ENCODE results near the gene SRP54. TPM values are rescaled to one million over a fixed set of nuclear protein-coding genes. Genes with fewer than 3 reads are reported as not detected.
"Not testable (repeated sequence)": the region's sequence is repeated elsewhere in the genome, so short reads cannot be mapped to it uniquely, and the experiment has no call there.

Gene SRP54
- total RNA-seq, result 38.3 TPM
- long read RNA-seq, transcript SRP54-201 (16 exons, 2,279 nt), result major isoform, 158 of 192 reads
- long read RNA-seq, partial matches to known transcripts, result 15 of 192 reads
- long read RNA-seq, other reads (novel, unspliced or antisense), result 17 of 192 reads

DNA sequence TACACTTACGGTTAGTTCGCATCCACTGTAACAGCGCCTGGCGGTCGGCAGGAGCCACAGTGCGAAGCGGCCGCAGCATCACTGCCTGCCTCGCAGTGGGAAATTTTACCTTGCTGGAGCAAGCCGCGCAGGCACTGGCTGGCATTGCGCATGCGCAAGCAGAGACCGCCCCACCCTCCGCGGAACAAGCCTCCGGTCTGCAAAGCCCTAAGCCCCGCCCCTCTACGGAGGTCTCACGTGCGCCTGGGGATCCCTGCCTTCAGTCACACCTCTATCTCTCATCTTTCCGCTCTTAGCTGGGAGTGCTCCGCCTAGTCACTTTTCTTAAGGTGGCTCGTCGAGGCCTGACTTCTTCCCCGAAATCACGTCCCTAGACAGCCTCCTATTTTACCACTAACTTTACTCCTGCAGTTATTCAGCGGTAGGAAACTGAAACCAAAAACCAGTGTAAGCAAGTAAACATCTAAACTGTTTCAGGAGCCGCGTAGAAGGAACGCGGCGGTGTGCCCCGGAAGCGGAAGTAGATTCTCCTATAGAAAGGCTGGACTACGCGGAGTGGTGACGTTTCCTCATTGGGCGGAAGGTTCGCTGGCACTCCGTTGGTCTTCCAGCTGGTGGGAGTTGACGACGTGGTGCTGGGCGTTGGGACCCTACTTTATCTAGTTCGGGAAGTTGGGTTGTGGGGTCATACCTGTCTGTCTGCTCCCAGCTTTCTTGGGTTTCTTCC lies at the start of gene SRP54:
SRP54 (plus strand) TSS at position 572 of the 727 bp plus-strand sequence. CDS start 13,718 bp downstream, outside the sequence.
- peak; percentile 99 for DNase-seq (ENCODE audit: low spot score)

DNA sequence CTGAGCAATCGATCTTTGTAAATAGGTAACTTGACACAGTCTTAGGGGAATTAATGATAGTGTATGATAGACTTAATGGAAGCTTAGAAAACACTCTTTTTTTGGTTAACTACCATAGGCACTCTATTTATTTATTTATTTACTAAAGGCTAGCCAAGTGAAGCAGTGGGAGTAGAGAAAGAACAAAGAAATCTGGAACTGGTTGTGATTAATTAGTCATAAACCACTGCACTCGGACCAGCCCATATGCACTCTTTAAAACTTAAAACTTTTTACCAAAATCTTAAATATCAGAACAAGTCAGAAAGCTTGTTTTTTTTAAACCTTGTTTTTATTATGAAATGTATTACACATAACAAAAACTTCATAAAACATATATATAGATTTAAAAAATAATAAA lies 49.5 kb upstream of the SRP54 start:
- DNase-seq (ENCODE audit: low spot score), result no peak

DNA sequence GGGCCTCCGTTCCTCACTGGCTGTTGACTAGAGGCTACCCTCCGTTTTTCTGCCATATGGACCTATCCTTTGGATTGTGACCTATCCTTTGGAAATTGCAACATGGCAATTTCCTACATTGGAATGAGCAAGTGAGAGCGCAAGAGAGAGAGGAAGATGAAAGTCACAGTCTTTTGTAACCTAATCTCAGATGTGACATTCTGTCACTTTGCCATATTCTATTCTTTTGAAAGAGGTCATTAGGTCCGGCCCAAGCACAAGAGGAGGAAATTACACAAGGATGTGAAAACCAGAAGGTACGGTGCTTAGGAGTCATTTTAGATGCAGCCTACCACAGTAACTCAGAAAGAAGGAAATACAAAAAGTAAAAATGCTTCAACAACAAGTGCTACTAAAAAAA lies 47.3 kb upstream of the SRP54 start:
- no peak for DNase-seq (ENCODE audit: low spot score)

DNA sequence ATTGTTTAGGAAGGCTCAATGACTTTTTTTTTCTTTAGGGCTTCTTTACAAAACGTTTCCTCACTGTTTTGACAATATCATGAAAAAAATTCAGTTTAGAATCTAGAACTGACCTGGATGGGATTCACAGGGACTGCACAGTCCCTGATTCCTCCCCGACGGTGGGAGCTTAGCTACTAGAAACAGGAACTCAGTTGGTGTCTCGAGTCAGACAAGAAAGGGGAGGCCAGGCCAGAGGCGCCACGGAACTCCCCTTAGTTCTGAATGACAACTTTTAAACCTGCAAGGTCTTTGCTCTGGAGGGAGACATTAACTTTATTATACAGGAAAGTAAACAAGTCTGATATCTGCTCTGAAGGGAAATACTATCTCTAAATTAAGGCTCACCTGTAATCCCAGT lies 45.4 kb upstream of the SRP54 start:
- peak; percentile 55 for DNase-seq (ENCODE audit: low spot score)

DNA sequence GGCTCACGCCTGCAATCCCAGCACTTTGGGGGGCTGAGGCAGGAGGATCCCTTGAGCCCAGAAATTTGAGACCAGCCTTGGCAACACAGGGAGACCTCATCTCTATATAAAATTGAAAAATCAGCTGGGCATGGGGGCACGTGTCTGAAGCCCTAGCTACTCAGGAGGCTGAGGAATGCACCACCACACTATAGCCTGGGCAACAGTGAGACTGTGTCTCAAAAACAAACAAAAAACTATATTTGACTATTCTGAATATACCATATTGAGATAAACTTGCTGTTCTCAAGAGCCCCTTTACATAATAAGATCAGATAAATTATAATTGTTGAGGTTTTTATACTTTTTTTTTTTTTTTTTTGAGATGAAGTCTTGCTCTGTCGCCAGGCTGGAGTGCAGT lies 44.9 kb upstream of the SRP54 start:
- DNase-seq (ENCODE audit: low spot score), result peak; percentile 67

DNA sequence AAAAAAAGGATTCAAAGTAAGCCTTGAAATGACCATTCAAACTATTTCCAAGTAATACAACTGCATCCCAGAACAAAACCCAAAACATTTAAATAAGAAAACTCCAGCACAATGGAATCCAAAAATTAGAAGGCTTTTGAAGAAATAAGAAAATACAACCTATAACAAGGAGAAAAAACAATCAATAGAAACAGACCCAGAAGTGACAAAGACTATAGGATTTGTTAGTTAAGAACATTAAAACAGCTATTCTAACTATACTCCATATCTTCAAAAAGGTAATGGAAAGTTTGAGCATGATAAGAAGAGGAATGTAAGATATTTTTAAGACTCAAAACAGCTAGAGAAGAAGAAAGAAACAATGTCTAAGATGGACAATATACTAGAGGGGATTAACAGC lies 39.3 kb upstream of the SRP54 start:
- no peak for DNase-seq (ENCODE audit: low spot score)

DNA sequence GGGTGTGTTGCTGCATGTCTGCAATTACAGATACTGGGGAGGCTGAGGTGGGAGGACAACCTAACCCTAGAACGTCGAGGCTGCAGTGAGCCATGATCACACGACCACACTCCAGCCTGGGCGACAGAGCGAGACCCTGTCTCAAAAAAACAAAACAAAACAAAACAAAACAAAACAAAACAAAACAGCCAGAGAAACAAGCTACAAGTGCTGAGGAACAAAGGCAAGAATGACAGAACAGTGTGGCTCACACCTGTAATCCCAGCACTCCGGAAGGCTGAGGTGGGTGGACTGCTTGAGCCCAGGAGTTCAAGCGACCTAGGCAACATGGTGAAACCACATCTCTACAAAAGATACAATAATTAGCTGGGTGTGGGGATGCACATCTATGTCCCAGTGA lies 38.0 kb upstream of the SRP54 start:
- peak; percentile 28 for DNase-seq (ENCODE audit: low spot score)

DNA sequence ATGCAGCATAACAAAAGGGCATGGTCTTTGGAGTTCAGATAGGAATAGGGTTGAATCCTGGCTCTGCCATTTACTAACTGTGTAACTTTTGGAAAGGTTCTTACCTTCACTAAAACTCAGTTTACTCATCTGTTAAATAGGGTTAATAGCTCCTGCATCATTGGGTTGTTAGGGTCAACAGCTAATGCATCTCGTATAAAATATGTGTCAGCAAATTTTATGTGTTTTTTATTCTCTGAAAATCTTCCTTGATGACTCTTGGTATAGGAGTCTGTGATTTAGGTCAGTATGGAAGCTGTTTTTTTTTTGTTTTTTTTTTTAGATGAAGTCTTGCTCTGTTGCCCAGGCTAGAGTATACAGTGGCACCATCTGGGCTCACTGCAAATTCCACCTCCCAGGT lies 36.1 kb upstream of the SRP54 start:
- no peak for DNase-seq (ENCODE audit: low spot score)

DNA sequence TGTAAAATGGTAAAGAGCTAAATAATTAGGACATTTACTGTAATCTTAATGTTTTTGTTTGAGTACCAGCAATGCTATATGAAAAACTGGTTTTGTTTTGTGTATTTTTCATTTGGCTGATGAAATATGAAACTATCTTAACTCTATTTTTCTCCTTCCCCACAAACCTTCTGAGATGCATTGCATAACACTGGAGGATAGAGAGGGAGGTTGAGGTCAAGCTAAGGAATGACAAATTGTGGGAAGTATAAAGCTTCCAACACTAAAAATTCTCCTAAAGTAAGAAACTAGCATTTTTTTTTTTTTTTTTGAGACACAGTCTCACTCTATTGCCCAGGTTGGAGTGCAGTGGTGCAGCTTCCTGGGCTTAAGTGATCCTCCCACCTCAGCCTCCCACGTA lies 31.5 kb upstream of the SRP54 start:
- no peak for DNase-seq (ENCODE audit: low spot score)

DNA sequence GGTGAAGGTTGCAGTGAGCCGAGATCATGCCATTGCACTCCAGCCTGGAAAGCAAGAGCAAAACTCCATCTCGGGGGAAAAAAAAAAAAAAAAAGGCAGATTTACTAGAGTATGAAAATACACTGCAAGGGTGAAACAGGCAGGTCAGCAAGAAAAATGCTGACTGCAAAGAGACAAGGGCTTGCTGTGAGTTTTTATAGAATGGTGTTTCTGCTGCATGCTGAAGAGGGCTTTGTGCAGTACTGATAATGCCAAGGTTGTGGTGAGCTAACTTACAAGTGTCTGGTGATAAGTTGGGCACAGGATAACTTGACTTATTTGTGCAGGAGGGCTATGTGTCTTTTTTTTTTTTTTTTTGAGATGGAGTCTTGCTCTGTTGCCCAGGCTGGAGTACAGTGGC lies 25.9 kb upstream of the SRP54 start:
- no peak for DNase-seq (ENCODE audit: low spot score)

DNA sequence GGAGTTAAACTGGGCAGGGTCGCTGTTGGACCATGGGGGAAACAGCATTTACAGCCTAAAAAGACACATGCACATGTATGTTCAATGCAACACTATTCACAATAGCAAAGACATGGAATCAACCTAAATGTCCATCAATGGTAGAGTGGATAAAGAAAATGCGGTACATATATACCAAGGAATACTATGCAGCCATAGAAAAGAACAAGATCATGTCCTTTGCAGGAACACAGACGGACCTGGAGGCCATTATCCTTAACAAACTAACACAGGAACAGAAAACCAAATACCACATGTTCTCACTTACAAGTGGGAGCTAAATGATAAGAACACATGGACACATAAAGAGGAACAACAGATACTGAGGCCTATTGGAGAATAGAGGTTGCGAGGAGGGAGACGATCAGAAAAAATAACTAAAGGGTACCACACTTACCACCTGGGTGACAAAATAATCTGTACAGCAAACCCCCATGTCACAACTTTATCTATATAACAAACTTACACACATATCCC lies 25.0 kb upstream of the SRP54 start:
- no peak for DNase-seq (ENCODE audit: low spot score)

DNA sequence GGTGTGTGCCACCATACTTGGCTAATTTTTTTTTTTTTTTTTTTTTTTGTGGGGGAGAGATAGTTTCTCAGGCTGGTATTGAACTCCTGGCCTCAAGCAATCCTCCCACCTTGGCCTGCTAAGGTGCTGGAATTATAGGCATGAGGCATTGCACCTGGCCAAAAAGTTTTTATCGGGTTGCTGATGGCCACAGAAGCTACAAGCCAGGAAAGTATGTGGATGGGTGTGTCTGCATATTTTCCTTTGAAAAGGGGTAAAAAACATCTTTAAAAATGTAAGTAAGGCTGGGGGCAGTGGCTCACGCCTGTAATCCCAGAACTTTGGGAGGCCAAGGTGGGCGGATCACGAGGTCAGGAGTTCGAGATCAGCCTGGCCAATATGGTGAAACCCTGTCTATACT lies 20.7 kb upstream of the SRP54 start:
- DNase-seq (ENCODE audit: low spot score), result not testable (repeated sequence)

DNA sequence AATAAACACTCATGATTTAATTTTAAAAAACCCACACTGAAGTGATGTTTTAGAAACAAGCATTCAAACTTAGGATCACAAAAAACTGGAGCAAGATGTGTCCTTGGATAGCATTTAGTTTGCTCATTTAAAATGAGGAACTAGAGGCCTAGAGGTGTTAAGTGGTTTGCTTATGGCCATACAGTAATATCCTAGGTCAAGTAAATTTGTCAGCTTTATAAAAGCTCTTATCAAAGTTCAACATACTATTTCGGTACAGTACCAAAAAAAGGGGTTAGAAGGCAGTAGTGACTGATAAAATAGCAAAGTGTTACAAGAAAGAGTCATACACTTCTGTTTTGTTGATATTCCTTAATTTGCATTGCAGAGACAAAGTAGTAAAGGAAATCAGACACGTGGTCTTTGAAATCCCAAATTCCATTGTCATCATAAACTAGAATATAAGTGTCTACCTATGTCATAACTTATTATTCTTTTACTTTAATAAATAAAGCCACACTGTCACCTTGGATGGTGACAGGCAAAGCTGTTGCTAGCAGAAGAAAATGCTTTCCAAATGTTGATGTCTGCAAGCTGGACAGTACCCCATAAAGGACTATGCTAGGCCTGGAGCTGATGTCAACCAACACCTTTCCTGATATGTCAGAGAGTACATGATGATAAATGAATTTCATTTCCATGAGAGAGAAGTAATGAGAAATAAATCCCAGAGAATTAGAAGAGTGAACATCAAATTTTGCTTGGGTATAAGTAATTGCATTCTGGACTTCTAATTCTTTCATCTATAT lies 17.6 kb upstream of the SRP54 start:
- DNase-seq (ENCODE audit: low spot score), result no peak

DNA sequence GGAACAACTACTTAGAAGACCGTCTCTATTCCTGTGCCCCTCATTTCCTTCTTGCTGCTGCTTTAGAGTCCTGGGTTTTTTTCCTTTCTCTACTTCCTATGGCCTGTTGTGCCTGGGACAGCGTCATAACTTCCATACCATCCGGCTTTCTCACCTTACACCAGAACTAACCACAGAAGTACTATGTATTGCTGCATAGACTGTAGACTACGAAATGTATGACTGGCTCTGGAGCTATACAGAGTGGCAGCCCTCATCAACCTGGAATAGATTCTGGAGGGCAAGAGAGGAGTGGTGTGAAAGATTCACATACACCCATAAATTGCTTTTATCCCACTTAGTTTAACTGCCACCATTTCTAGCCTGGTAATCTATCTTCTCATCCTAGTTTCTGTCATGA lies 16.9 kb upstream of the SRP54 start:
- no peak for DNase-seq (ENCODE audit: low spot score)

DNA sequence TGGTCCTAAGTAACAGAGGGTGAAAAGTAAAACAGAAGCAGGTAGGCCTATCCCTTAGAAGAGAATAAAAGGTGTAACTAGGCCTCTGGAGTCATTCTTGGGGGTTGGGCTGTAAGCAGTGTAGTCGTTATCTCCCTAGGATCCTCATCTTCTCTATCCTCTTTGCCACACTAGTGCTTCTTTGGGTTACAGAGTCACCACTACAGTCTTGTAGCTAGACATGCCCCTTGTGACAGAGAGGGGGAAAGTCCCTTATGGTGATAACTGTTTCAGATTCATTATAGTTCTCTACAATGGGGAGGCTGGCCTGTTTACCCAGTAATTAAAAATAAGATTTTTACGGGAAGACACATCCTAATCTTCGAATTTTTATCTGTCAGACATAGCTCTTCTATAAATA lies 16.4 kb upstream of the SRP54 start:
- DNase-seq (ENCODE audit: low spot score), result no peak

DNA sequence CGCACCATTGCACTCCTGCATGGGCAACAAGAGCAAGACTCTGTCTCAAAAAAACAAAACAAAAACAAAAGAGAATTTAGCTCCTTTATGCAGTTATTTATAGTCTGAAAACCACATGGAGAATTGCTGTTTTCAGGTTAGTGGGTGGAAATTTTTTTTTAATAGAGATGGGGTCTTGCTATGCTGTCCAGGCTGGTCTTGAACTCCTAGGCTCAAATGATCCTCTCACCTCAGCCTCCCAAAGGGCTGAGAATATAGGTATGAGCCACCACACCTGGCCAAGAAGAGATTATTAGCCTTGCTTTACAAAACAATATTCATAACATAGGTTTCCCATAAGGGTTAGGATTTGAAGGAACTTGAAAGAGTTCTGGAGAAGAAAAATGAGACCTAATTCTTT lies 12.1 kb upstream of the SRP54 start:
- DNase-seq (ENCODE audit: low spot score), result no peak

DNA sequence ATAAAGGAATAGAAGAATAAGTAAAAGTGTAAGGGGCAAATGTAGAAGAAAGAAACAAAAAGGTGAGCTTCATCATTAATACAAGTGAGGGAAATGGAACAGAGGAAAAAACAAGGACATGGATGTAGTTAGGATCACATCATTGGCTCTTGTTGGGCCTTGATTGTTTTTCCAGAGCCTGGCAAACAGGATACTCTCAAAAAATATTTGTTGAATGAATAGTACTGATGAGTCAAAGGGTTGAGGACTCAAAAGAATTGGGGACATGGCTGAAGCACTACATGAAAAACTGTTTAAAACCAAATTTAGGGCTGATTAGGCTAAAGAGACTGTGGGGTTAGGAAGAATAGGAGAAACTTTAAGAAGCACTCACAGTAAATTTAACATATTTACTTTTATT lies 11.4 kb upstream of the SRP54 start:
- no peak for DNase-seq (ENCODE audit: low spot score)

DNA sequence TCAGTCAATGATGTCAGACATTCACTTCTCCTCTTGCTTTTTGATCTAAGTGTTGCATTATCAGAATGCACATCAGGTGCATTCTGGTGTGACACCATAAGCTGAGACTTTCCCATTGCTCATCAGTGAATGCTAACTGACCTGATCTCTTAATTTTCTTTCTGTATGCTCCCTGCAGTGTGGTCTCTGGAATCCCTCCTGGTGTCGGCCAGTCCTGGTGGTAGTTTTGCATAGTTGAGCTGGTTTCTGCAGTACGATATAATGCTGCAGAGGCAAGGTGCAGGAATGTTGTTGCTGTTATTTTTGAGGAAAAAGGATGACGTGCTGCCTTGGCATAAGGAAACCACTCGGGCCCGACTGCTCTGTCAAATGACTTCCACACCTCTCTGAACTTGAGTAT lies 11.0 kb upstream of the SRP54 start:
- no peak for DNase-seq (ENCODE audit: low spot score)

DNA sequence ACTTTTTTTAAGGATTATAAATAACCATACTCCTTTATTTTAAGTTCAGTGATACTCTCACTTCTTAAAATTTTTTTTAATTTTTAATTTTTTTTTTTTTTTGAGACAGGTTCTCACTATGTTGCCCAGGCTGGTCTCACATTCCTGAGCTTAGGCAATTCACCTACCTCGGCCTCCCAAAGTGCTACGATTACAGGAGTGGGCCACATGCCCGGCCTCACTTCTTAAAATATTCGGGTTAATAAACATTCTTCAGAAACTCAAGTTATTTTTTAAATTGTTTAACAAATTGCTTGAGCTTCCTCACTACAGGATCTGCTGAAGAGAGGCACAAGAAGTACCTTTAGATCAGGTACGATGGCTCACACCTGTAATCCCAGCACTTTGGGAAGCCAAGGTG lies 4.3 kb upstream of the SRP54 start:
- no peak for DNase-seq (ENCODE audit: low spot score)

DNA sequence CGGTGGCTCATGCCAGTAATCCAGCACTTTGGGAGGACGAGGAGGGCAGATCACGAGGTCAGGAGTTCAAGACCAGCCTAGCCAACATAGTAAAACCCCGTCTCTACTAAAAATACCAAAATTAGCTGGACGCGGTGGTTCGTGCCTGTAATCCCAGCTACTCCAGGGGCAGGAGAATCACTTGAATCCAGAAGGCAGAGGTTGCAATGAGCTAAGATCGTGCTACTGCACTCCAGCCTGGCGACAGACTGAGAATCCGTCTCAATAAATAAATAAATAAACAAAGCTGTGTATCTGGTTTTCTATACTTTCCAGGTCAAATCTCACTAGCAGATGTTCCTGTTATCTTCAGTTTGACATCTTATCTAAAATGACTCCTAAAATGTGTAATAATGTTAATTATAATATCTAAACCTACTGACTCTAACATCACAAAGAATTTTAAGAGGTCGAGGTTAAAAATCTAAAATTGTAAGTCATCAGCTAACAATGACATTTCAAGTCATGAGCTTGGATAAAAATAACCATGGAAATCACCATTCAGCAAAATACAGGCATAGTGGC lies 2.4 kb upstream of the SRP54 start:
- DNase-seq (ENCODE audit: low spot score), result no peak

DNA sequence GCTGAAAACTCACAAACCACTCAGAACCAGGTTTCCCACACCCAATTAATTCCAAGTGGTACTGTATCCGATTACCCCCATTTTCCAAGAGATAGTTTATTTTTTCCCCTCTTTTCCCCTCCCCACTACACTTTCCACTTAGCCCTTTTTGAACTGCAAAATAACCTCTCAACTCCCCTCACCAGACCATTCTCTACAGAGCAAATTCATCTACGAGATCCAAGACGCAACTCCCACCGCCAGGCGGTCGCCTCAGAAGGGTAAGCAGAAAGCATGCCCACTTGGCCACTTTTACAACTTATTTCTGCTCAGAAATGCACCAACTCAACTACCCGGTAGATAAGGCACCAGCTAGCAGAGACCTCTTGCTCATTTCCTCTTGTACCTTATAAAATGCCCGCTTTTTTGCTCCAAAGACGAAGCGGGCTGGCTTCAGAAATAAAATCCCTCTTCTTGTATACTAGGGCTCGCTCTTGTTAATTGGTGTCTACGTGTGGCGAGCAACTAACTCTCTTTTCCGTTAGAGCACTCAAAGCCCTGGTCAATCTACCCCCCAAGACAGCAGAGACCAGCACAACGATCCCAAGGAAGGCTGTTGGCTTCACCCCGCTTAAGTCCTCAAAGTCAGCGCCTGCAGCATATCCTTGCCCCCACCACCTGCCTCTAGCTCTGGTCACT lies 910 bp upstream of the SRP54 start:
- DNase-seq (ENCODE audit: low spot score), result no peak

Data from mesenteric fat pad (tissue), 1 donor.